Pons (tissue), 1 donor: Measurements from ENCODE around the gene EYA4.
"Not testable (repeated sequence)": the region's sequence is repeated elsewhere in the genome, so short reads cannot be mapped to it uniquely, and the experiment has no call there.

Experiments
- DNase-seq: peaks from one replicate; pipeline ENCODE4 v3.0.0-alpha.2; 2016; ENCODE audit warnings: low spot score

Gene EYA4

GRCh38 chr6:133352046-133352445 is 110.9 kb downstream of the EYA4 start:
- no peak for DNase-seq

- DNase-seq = no peak
Measured at GRCh38 chr6:133353061-133353460, 111.9 kb downstream of the EYA4 start.

- no peak for DNase-seq
Measured at GRCh38 chr6:133355922-133356321, 114.8 kb downstream of the EYA4 start.

GRCh38 chr6:133358574-133359150 is 117.5 kb downstream of the EYA4 start:
- no peak for DNase-seq

- DNase-seq = no peak
Measured at GRCh38 chr6:133359256-133359655, 118.1 kb downstream of the EYA4 start.

- no peak for DNase-seq
Measured at GRCh38 chr6:133359760-133360159, 118.6 kb downstream of the EYA4 start.

- DNase-seq = peak; percentile 52
Measured at GRCh38 chr6:133360194-133360593, 119.0 kb downstream of the EYA4 start.

GRCh38 chr6:133362813-133363212 is 121.7 kb downstream of the EYA4 start:
- no peak for DNase-seq

- DNase-seq = no peak
Measured at GRCh38 chr6:133368664-133369063, 127.5 kb downstream of the EYA4 start.

GRCh38 chr6:133369773-133370272 is 128.7 kb downstream of the EYA4 start:
- DNase-seq = no peak

- DNase-seq = no peak
Measured at GRCh38 chr6:133376743-133377142, 135.6 kb downstream of the EYA4 start.

- no peak for DNase-seq
Measured at GRCh38 chr6:133377219-133377618, 136.1 kb downstream of the EYA4 start.

GRCh38 chr6:133380047-133380446 is 138.9 kb downstream of the EYA4 start:
- no peak for DNase-seq

GRCh38 chr6:133380723-133381122 is 139.6 kb downstream of the EYA4 start:
- no peak for DNase-seq

GRCh38 chr6:133388731-133389130 is 147.6 kb downstream of the EYA4 start:
- DNase-seq = no peak

GRCh38 chr6:133390168-133390567 is 149.0 kb downstream of the EYA4 start:
- DNase-seq = no peak

- no peak for DNase-seq
Measured at GRCh38 chr6:133392015-133392414, 150.9 kb downstream of the EYA4 start.

- no peak for DNase-seq
Measured at GRCh38 chr6:133392641-133393040, 151.5 kb downstream of the EYA4 start.

GRCh38 chr6:133393891-133394290 is 152.7 kb downstream of the EYA4 start:
- no peak for DNase-seq

- no peak for DNase-seq
Measured at GRCh38 chr6:133394630-133395029, 153.5 kb downstream of the EYA4 start.

GRCh38 chr6:133396233-133396983 is 155.3 kb downstream of the EYA4 start:
- DNase-seq = no peak

- no peak for DNase-seq
Measured at GRCh38 chr6:133396984-133397348, 155.8 kb downstream of the EYA4 start.

GRCh38 chr6:133397601-133398000 is 156.4 kb downstream of the EYA4 start:
- DNase-seq = not testable (repeated sequence)

GRCh38 chr6:133399426-133399825 is 158.3 kb downstream of the EYA4 start:
- no peak for DNase-seq
